NCI-H446 treated with DMSO at 0.1 percent for 48 hours (cell line): ENCODE data around the gene GPC2.
"Not testable (repeated sequence)": the region's sequence is repeated elsewhere in the genome, so short reads cannot be mapped to it uniquely, and the experiment has no call there.

Experiments used
- DNase-seq: peaks from one replicate; lab custom pipeline; 2025; lab: John Stamatoyannopoulos, UW

GPC2 gene

GRCh38 chr7:100152404-100152803 lies 24.8 kb downstream of the GPC2 start:
- DNase-seq, result no peak

GRCh38 chr7:100148559-100149328 lies 28.4 kb downstream of the GPC2 start, which contains the start of gene LAMTOR4:
Gene LAMTOR4, plus strand, starts transcription at chr7:100148918. Its CDS starts 55 bp downstream, at chr7:100148973.
- DNase-seq, result peak; percentile 97

- no peak for DNase-seq
Measured at GRCh38 chr7:100148225-100148558, 29.0 kb downstream of the GPC2 start.

- DNase-seq, result no peak
Measured at GRCh38 chr7:100147278-100147677, 29.9 kb downstream of the GPC2 start.

GRCh38 chr7:100146350-100146749 lies 30.8 kb downstream of the GPC2 start:
- DNase-seq, result not testable (repeated sequence)

GRCh38 chr7:100142461-100142860 lies 34.7 kb downstream of the GPC2 start:
- no peak for DNase-seq

GRCh38 chr7:100141555-100141949 lies 35.6 kb downstream of the GPC2 start:
- DNase-seq, result no peak

- no peak for DNase-seq
Measured at GRCh38 chr7:100137851-100138760, 39.1 kb downstream of the GPC2 start.

- peak; percentile 16 for DNase-seq
Measured at GRCh38 chr7:100132697-100133151, 44.5 kb downstream of the GPC2 start.

GRCh38 chr7:100132126-100132525 lies 45.1 kb downstream of the GPC2 start:
- no peak for DNase-seq

GRCh38 chr7:100130608-100131453 lies 46.4 kb downstream of the GPC2 start:
- DNase-seq, result no peak

- not testable (repeated sequence) for DNase-seq
Measured at GRCh38 chr7:100130220-100130607, 47.0 kb downstream of the GPC2 start.

GRCh38 chr7:100128637-100128963 lies 48.6 kb downstream of the GPC2 start:
- DNase-seq, result no peak

- DNase-seq, result no peak
Measured at GRCh38 chr7:100127866-100128636, 49.1 kb downstream of the GPC2 start.

GRCh38 chr7:100126931-100127865 lies 50.0 kb downstream of the GPC2 start, which contains the start of gene MBLAC1:
Gene MBLAC1, plus strand, starts transcription at chr7:100126967. Its CDS starts 429 bp downstream, at chr7:100127396.
- peak; percentile 67 for DNase-seq

- no peak for DNase-seq
Measured at GRCh38 chr7:100126239-100126930, 50.8 kb downstream of the GPC2 start.

GRCh38 chr7:100124301-100125230 lies 52.6 kb downstream of the GPC2 start:
- DNase-seq, result no peak

GRCh38 chr7:100122568-100122967 lies 54.6 kb downstream of the GPC2 start:
- DNase-seq, result no peak
